Measurements from ENCODE around the gene MYL2.

- TF ChIP-seq POLR2A (IDR thresholded peaks at IDR 0.05; ENCODE audit: low read depth) (no peak), CTCF (IDR thresholded peaks at IDR 0.05) (no peak), POLR2AphosphoS5 (IDR thresholded peaks at IDR 0.05) (no peak)
Measured at GRCh38 chr12:110917961-110918360, 2.4 kb downstream of the MYL2 start.
